Upper lobe of left lung (tissue), 6 donors: ENCODE results near the gene MYADML2. TPM values are rescaled to one million over a fixed set of nuclear protein-coding genes. Genes with fewer than 3 reads are reported as not detected.

Experiments used
- ATAC-seq, 2 donors: fragments of 200-7000 bp; cut with Tn5 transposase; one replicate each; pipeline ENCODE4 v1.9.1; 2022; ENCODE audit warnings: mild to moderate bottlenecking in 2 of 2, moderate library complexity in 2 of 2; ENCODE audit not compliant: low FRiP score in 2 of 2
- DNase-seq, 2 donors: peaks; one replicate each; pipeline ENCODE4 v3.0.0-alpha.2; 2019 to 2020
- H3K27ac ChIP-seq, 4 donors: fragments of 200-600 bp; sonication (generic); one replicate each; pipeline ENCODE4 v1.5.1; 2016 to 2019
- H3K27me3 ChIP-seq, 4 donors: fragments of 200-600 bp; sonication (generic); one replicate each; pipeline ENCODE4 v1.5.1; 2017 to 2019
- H3K36me3 ChIP-seq, 4 donors: fragments of 200-600 bp; sonication (generic); one replicate each; pipeline ENCODE4 v1.5.1; 2016 to 2019
- H3K4me1 ChIP-seq, 4 donors: fragments of 200-600 bp; sonication (generic); one replicate each; pipeline ENCODE4 v1.5.1; 2018 to 2019
- H3K4me3 ChIP-seq, 4 donors: fragments of 200-600 bp; sonication (generic); one replicate each; pipeline ENCODE4 v1.5.1; 2017 to 2019; ENCODE audit warnings: mild to moderate bottlenecking in 2 of 4, moderate library complexity in 1 of 4
- H3K9me3 ChIP-seq, 4 donors: fragments of 200-600 bp; sonication (generic); one replicate each; pipeline ENCODE4 v1.5.1; 2018 to 2019
- EP300 ChIP-seq, 4 donors: sonication (generic); formaldehyde crosslinking; IDR thresholded peaks; one replicate each; pipeline ENCODE4 v1.5.1; 2017; ENCODE audit warnings: antibody characterized with exemption in 4 of 4, control low read depth in 2 of 4
- POLR2A ChIP-seq, 4 donors: fragments of 450-650 bp; IDR thresholded peaks; one replicate each; pipeline ENCODE4 v1.5.1; 2016 to 2017; ENCODE audit warnings: antibody characterized with exemption in 4 of 4, mild to moderate bottlenecking in 2 of 4
- POLR2AphosphoS5 ChIP-seq, 2 donors: sonication (generic); formaldehyde crosslinking; IDR thresholded peaks; one replicate each; pipeline ENCODE4 v1.5.1; 2017; ENCODE audit warnings: antibody characterized with exemption in 2 of 2
- WGBS, 2 donors: methylation state at CpG; one replicate each; pipeline ENCODE4 v1.1.5; 2017 to 2018; 5-methylcytosine and 5-hydroxymethylcytosine counted together
- total RNA-seq, 6 donors: library from RNA; depleted of rRNA in 4 of 6; stranded (reverse); fragments of >200 nt in 4 of 6; gene quantifications; one replicate each; pipeline versions ENCODE4 v1.1.0 to v1.2.1, GENCODE V29; 2016 to 2021
- TF ChIP-seq, protein P1 (sequence below), 6 experiments: fragments of 450-650 bp in 4 of 6; fragments of 200-600 bp in 2 of 6; sonication (generic) in 2 of 6; IDR thresholded peaks; one replicate each; pipeline ENCODE4 v1.5.1; 2016 to 2019; ENCODE audit warnings: antibody characterized with exemption in 6 of 6
- donor health status: DM: no; HTN: no; CAD: no; lungs with moderate emphysema.
- donor health status: DM: no; HTN: yes; CAD: no; lungs with severe emphysema.

MYADML2 gene
- total RNA-seq, 6 donors from 2014 or later: not detected

DNA sequence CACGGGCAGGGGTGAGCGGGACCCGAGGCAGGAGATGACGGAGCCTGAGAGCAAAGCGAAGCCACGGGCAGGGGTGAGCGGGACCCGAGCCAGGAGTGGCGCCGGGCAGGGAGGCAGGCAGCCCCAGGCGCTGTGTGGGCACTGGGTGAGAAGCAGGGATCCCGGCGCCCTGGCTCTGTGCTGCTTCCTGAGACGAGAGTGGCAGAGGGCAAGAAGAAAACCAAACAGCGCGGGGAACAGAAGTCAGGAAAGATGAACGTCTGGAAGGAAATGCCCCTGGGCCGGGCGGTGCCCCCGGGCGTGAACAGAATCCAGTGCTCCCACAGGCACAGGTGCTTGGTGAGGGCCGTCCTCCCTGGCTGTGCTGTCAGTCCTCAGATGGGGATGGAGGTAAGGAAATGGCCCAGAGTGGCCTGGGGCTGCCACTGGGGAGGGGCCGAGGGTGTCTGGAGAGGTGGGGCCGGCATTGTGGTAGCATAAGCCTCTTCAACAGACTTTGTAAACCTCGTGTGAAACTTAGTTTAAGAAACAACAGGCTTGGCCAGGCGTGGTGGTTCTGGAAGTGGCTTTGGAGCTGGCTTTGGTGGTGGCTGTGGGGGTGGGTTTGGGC, 40.2 kb upstream of the MYADML2 start:
- DNase-seq (peak in 1 of 2 donors; percentile 81), ATAC-seq (no peak)
- Histone ChIP-seq H3K9me3 (no peaks in the 10 kb centered on the region), H3K4me3 (no peak overlapping the region), H3K27ac (no peak overlapping the region), H3K4me1 (peaks cover 13 to 17% (median 16%) of the 10 kb centered on the region in 4 donors), H3K27me3 (no peaks in the 10 kb centered on the region), H3K36me3 (peaks cover 7 to 45% (median 27%) of the 10 kb centered on the region in 4 donors)
- TF ChIP-seq, protein P1, sequence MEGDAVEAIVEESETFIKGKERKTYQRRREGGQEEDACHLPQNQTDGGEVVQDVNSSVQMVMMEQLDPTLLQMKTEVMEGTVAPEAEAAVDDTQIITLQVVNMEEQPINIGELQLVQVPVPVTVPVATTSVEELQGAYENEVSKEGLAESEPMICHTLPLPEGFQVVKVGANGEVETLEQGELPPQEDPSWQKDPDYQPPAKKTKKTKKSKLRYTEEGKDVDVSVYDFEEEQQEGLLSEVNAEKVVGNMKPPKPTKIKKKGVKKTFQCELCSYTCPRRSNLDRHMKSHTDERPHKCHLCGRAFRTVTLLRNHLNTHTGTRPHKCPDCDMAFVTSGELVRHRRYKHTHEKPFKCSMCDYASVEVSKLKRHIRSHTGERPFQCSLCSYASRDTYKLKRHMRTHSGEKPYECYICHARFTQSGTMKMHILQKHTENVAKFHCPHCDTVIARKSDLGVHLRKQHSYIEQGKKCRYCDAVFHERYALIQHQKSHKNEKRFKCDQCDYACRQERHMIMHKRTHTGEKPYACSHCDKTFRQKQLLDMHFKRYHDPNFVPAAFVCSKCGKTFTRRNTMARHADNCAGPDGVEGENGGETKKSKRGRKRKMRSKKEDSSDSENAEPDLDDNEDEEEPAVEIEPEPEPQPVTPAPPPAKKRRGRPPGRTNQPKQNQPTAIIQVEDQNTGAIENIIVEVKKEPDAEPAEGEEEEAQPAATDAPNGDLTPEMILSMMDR (IDR thresholded peaks at IDR 0.05): no peak
- TF ChIP-seq EP300 (IDR thresholded peaks at IDR 0.05): no peak
- 80 to 87% methylated on average over 25 to 26 of the region's 26 CpGs for WGBS, 2 donors

GRCh38 chr17:81986606-81987005, 39.6 kb upstream of the MYADML2 start:
- Histone ChIP-seq H3K27ac (no peak overlapping the region), H3K4me1 (peaks cover 8 to 12% (median 10%) of the 10 kb centered on the region in 4 donors), H3K9me3 (no peaks in the 10 kb centered on the region), H3K4me3 (no peak overlapping the region), H3K27me3 (no peaks in the 10 kb centered on the region), H3K36me3 (peaks cover 7 to 45% (median 29%) of the 10 kb centered on the region in 4 donors)
- 95% methylated on average over 26 of the region's 26 CpGs for WGBS, 2 donors
- peak in 1 of 2 donors; percentile 78 for DNase-seq
- no peak for ATAC-seq
- TF ChIP-seq EP300 (IDR thresholded peaks at IDR 0.05) (no peak), POLR2AphosphoS5 (IDR thresholded peaks at IDR 0.05) (no peak), POLR2A (IDR thresholded peaks at IDR 0.05) (no peak)
- TF ChIP-seq, protein P1 (IDR thresholded peaks at IDR 0.05): no peak

DNA sequence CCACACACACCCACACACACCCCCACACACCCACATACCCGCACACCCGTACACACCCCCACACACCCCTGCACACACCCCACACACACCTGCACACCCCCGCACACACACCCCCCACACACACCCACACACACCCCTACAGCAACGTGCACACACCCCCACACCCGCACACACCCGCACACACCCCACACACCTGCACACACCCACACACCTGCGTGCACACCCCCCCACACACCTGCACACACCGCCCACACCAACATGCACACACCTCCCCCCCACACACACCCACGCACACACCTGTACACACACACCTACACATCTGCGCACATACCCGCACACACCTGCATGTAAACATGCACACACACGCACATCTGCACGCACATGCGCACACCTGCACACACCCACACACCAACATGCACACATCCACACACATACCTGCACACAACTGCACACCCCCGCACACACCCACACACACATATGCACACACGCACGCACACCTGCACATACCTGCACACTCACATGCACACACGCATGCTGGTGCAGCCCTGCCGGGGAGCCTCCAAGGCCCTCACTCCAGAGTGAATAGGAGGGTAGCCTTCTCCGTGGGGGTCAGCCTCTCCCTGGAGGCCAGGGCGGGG, 37.9 kb upstream of the MYADML2 start:
- 91 to 94% methylated on average over 19 to 20 of the region's 21 CpGs for WGBS, 2 donors
- TF ChIP-seq POLR2AphosphoS5 (IDR thresholded peaks at IDR 0.05) (no peak), POLR2A (IDR thresholded peaks at IDR 0.05) (no peak), EP300 (IDR thresholded peaks at IDR 0.05) (no peak)
- TF ChIP-seq, protein P1 (IDR thresholded peaks at IDR 0.05): no peak
- Histone ChIP-seq H3K9me3 (no peaks in the 10 kb centered on the region), H3K27me3 (no peaks in the 10 kb centered on the region), H3K4me3 (no peak overlapping the region), H3K27ac (no peak overlapping the region), H3K36me3 (peaks cover 7 to 50% (median 29%) of the 10 kb centered on the region in 4 donors), H3K4me1 (peaks cover 0 to 16% (median 9%) of the 10 kb centered on the region in 4 donors)
- ATAC-seq: no peak
- DNase-seq: peak in 1 of 2 donors; percentile 38

DNA sequence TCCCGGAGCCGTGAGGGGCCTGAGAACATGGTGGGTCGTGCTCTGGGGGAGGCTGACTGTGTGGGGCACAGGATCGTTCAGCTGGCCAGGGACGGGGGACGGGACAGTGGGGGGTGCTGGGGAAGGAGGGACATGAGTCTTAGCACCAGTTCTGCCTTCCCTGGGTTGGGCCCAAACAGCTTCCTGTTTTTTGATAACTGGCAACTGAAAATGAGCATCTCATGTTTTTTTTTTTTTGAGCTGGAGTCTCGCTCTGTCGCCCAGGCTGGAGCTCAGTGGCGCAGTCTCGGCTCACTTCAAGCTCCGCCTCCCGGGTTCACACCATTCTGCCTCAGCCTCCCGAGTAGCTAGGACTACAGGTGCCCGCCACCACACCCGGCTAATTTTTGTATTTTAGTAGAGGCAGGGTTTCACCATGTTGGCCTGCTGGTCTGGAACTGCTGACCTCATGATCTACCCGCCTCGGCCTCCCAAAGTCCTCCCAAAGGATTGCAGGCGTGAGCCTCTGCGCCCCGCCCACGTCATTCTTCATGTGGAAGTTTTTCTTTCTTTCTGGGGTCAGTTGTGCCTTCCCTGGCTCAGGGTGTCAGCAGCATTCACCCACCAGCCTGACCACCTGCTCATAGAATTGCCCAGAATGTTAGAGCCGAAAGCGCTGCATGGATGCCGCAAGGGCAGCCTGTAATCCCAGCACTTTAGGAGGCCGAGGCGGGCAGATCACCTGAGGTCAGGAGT, 36.8 kb upstream of the MYADML2 start:
- 93 to 95% methylated on average over 24 to 26 of the region's 26 CpGs for WGBS, 2 donors
- Histone ChIP-seq H3K27ac (no peak overlapping the region), H3K9me3 (no peaks in the 10 kb centered on the region), H3K4me3 (no peak overlapping the region), H3K4me1 (peaks cover 1 to 22% (median 12%) of the 10 kb centered on the region in 4 donors), H3K27me3 (no peaks in the 10 kb centered on the region), H3K36me3 (peaks cover 7 to 50% (median 29%) of the 10 kb centered on the region in 4 donors)
- TF ChIP-seq POLR2AphosphoS5 (IDR thresholded peaks at IDR 0.05): no peak
- no peak for TF ChIP-seq POLR2A (IDR thresholded peaks at IDR 0.05)
- no peak for TF ChIP-seq EP300 (IDR thresholded peaks at IDR 0.05)
- TF ChIP-seq, protein P1 (IDR thresholded peaks at IDR 0.05): no peak
- no peak for DNase-seq
- no peak for ATAC-seq
